GM21717 (cell line): ENCODE results near the gene EDC3.

ENCODE experiments used
- ATAC-seq: cut with Tn5 transposase; IDR thresholded peaks from one replicate; pipeline ENCODE4 v1.9.1; 2021; ENCODE audit warnings: mild to moderate bottlenecking, moderate library complexity; ENCODE audit not compliant: unreplicated experiment

The EDC3 gene

GRCh38 chr15:74626752-74627692 is 68.8 kb downstream of the EDC3 start:
- ATAC-seq, result no peak

DNA sequence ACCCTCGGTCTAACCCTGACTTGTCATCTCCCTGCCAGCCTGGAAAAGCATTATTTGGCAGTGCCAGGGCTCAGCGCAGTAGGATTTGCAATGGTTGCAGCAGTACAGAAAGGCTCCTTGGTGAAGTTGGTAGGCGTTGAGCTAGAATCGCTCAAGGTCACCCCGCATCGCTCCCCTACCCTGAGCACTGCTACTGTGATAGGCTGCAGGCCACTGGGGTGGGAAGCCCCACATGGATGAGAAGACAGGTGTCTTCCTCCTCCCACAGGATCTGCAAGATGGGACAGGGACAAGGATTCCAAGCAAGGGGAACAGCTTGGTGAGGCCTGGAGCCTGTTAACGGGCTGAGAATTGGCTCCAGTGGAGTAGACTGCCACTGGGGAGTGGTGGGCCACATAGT is 69.5 kb downstream of the EDC3 start:
- ATAC-seq, result no peak

DNA sequence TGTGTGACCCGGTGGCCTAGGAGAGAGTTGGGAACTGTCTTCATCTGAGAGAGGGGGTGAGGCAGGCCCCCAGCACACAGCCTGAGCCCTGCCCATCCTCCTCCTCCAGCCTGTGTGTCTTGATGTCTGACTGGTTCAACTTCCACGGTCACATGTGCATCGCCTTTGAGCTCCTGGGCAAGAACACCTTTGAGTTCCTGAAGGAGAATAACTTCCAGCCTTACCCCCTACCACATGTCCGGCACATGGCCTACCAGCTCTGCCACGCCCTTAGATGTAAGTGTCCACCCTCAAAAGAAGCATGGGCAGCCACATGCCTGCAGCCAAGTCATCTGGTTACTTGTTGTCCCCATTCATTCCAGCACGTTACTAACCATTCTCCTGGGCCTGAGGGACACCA is 70.1 kb downstream of the EDC3 start:
- ATAC-seq, result no peak

GRCh38 chr15:74624020-74624602 is 71.7 kb downstream of the EDC3 start:
- no peak for ATAC-seq

DNA sequence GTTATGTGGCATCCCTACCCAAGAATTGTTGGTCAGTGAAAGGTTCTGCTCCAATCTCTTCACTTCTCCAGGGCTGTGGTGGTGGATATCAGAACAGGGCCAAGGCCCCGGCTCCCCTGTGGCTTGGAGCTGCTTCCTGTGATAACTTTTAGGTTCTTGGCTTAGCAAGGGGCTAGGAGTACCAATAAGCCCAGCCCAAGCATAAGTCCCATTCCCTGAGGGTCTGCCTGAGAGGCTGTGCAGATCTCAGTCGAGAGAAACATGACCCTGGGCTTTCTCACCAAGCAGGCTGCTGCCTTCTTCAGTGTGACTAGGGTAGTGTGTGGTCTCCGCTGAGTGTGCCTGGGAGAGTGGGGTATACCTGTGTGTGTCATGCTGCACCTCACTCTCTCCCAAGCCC is 73.1 kb downstream of the EDC3 start:
- no peak for ATAC-seq

GRCh38 chr15:74621936-74622335 is 73.9 kb downstream of the EDC3 start:
- ATAC-seq, result no peak

- no peak for ATAC-seq
These were observed 74.3 kb downstream of the EDC3 start for GRCh38 chr15:74621546-74621920.

GRCh38 chr15:74620636-74621545 is 74.9 kb downstream of the EDC3 start:
- ATAC-seq, result no peak

GRCh38 chr15:74619916-74620635 is 75.7 kb downstream of the EDC3 start:
- no peak for ATAC-seq

DNA sequence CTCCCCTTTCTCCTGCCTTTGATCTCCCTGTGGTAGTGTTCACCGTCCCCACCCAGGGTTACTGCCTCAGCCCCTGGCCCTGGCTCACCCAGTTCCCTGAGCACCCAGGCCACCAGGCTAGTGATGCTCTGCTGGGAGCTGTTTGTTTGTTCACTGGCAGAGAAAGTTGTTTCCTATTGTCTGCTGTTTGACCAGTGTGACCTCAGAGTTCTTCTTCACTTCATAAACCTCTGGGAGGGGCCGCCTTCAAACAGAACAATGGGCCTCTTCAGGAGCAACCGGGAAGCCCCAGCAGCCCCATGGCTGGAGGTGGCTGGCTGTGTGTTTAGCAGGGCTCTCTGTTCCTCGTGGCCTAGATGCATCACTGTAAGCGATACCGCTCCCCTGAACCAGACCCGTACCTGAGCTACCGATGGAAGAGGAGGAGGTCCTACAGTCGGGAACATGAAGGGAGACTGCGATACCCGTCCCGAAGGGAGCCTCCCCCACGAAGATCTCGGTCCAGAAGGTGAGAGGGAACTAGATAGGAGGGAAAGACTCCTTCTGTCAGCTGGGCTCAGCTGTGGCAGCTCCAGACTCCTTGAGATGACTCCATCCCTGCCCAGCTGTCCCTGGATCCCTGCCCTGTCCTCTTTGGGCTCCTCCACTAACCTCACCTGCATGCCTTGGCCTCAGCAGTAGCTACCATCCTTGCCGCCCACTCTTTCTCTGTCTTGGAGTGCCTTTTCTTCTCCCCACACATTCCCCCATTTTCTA is 76.8 kb downstream of the EDC3 start:
- no peak for ATAC-seq

- no peak for ATAC-seq
These were observed 78.8 kb downstream of the EDC3 start for GRCh38 chr15:74616996-74617395.

- ATAC-seq, result no peak
These were observed 79.4 kb downstream of the EDC3 start for GRCh38 chr15:74616366-74616939.

DNA sequence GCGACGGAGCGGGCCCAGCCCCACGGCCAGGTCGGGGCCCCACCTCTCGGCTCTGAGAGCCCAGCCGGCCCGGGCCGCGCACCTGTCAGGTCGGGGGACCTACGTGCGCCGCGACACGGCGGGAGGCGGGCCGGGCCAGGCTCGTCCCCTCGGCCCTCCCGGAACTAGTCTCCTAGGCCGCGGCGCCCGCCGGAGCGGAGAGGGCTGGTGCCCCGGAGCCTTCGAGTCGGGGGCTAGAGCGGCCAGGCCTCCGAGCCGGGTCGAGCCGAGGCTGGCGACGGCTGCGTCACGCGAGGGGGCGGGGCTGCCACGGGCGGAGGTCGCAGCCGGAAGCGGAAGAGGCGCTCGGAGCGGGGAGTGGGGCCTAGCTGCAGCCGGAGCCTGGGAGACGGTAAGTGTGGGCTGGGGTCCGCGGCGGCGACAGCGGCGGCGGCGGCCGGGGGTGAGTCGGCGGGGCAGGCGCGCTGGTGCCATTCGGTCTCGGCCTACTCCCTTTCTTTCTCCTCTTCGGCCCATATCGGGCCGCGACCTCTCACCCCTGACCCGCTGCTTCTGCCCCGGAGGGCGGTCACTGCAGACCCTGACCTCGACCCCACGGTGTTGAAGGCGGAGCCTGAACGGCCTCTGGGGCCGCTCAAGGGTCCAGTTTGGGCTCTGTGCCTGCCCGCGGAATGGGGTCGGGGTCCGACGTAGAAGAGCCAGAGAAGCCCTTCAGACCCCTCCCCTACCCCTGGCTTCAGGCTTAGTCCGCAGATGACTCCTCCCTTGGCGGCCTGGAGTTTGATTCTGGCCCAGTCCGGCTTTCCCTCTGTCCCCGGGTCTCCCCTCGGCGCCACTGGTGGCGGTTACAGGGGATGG is 80.1 kb downstream of the EDC3 start, which contains the start of gene CLK3:
TSS of gene CLK3 (plus strand) at position 329 of the 858 bp plus-strand sequence. CDS start 3,361 bp downstream, outside the sequence.
- peak; percentile 64 for ATAC-seq

GRCh38 chr15:74614744-74615507 is 80.9 kb downstream of the EDC3 start:
- ATAC-seq, result peak; percentile 41

- no peak for ATAC-seq
These were observed 81.7 kb downstream of the EDC3 start for GRCh38 chr15:74613953-74614743.

DNA sequence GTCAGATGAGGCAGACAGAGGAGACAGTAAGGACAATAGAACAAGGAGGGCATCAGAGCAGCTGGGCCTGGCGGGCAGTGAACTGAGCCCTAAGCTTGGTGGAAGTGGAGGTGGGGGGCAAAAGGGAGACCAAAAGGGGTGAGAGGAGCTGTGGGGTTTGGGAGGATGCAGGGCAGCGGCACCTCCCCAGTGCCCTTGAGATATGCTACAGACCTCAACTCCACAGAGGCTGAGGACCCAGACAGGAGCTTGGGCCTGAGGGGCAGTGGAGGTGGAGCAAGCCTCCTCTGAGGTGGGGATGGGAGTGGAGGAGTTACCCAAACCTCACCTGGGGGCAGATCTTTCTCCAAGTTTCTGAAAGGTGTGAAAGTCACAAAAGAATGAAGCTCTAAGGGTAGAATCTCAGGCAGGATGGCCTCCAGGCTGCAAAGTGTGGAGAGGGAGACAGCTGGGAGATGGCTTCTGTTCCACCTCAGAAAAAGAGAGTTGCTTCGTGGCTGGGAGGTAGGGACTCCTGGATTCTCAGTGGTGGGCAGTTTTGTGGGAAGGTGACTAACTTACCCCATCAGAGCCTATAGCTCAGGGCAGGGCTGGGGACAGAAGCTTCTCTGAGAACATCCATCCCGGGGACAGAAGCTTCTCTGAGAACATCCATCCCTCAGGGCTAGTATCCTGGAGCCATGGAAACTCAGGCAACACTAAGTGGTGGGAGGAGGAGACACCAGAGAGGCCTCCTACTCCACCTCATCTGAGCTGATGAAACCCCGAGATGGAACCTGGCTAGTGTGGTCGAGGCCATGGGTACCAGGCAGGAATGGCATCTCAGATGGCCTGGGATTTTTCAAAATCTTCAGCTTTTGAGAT is 82.5 kb downstream of the EDC3 start:
- ATAC-seq, result no peak
